ENCODE measurements around the gene GATA6. TPM values are rescaled to one million over a fixed set of nuclear protein-coding genes. Genes with fewer than 3 reads are reported as not detected.

Gene GATA6
- total and polyA plus RNA-seq, 2 donors (not counting 1 experiment from before 2014, with no cell fraction given): 1.4 to 6.3 TPM

GRCh38 chr18:22179631-22180030, 10.2 kb downstream of the GATA6 start:
- Histone ChIP-seq H3K9ac (ENCODE audit: insufficient read depth, low read length) (no peak overlapping the region), H3K4me1 (ENCODE audit: control insufficient read depth, extremely low read depth, insufficient read depth, low read length) (no peaks in the 10 kb centered on the region), H3K4me2 (ENCODE audit: extremely low read depth, insufficient read depth, low read length) (no peak overlapping the region), H3K79me2 (ENCODE audit: control insufficient read depth, insufficient read depth, low read length) (peaks cover 2% of the 10 kb centered on the region), H3K27me3 (ENCODE audit: control insufficient read depth, insufficient read depth, low read length) (no peaks in the 10 kb centered on the region), H3K9me3 (ENCODE audit: control insufficient read depth, insufficient read depth, low read depth, low read length) (no peaks in the 10 kb centered on the region), H3K4me3 (replicated peaks in 1 of 4; ENCODE audit: control extremely low read depth in 1 of 4, insufficient read depth in 1 of 4, low read depth in 3 of 4, low read length in 4 of 4) (no peak overlapping the region), H3K36me3 (ENCODE audit: control insufficient read depth, insufficient read depth, low read length) (no peaks in the 10 kb centered on the region), H3K27ac (ENCODE audit: insufficient read depth, low read length) (no peak overlapping the region), H2AFZ (ENCODE audit: low read length) (no peak overlapping the region), H4K20me1 (ENCODE audit: control insufficient read depth, extremely low read depth, insufficient read depth, low read length) (no peaks in the 10 kb centered on the region)
- no peak for DNase-seq (ENCODE audit: low read depth in 2 of 2)
- TF ChIP-seq CTCF (conservative IDR thresholded peaks at IDR 0.05 in 1 of 2, IDR thresholded peaks at IDR 0.05 in 1 of 2; ENCODE audit: low read depth in 1 of 2, low read length in 2 of 2): no peak
- TF ChIP-seq EZH2 (IDR thresholded peaks at IDR 0.05; ENCODE audit: low read length, missing control alignments): no peak

GRCh38 chr18:22180722-22181121, 11.3 kb downstream of the GATA6 start:
- Histone ChIP-seq H4K20me1 (ENCODE audit: control insufficient read depth, extremely low read depth, insufficient read depth, low read length) (no peaks in the 10 kb centered on the region), H3K4me3 (replicated peaks in 1 of 4; ENCODE audit: control extremely low read depth in 1 of 4, insufficient read depth in 1 of 4, low read depth in 3 of 4, low read length in 4 of 4) (no peak overlapping the region), H3K4me2 (ENCODE audit: extremely low read depth, insufficient read depth, low read length) (no peak overlapping the region), H3K27me3 (ENCODE audit: control insufficient read depth, insufficient read depth, low read length) (no peaks in the 10 kb centered on the region), H2AFZ (ENCODE audit: low read length) (no peak overlapping the region), H3K4me1 (ENCODE audit: control insufficient read depth, extremely low read depth, insufficient read depth, low read length) (no peaks in the 10 kb centered on the region), H3K79me2 (ENCODE audit: control insufficient read depth, insufficient read depth, low read length) (no peaks in the 10 kb centered on the region), H3K9ac (ENCODE audit: insufficient read depth, low read length) (no peak overlapping the region), H3K9me3 (ENCODE audit: control insufficient read depth, insufficient read depth, low read depth, low read length) (no peaks in the 10 kb centered on the region), H3K36me3 (ENCODE audit: control insufficient read depth, insufficient read depth, low read length) (no peaks in the 10 kb centered on the region), H3K27ac (ENCODE audit: insufficient read depth, low read length) (no peak overlapping the region)
- TF ChIP-seq CTCF (conservative IDR thresholded peaks at IDR 0.05 in 1 of 2, IDR thresholded peaks at IDR 0.05 in 1 of 2; ENCODE audit: low read depth in 1 of 2, low read length in 2 of 2): no peak
- no peak for TF ChIP-seq EZH2 (IDR thresholded peaks at IDR 0.05; ENCODE audit: low read length, missing control alignments)
- no peak for DNase-seq (ENCODE audit: low read depth in 2 of 2)

- H3K4me1 ChIP-seq (ENCODE audit: control insufficient read depth, extremely low read depth, insufficient read depth, low read length): no peaks in the 10 kb centered on the region
- no peaks in the 10 kb centered on the region for H3K27me3 ChIP-seq (ENCODE audit: control insufficient read depth, insufficient read depth, low read length)
- H3K36me3 ChIP-seq (ENCODE audit: control insufficient read depth, insufficient read depth, low read length): no peaks in the 10 kb centered on the region
- no peaks in the 10 kb centered on the region for H4K20me1 ChIP-seq (ENCODE audit: control insufficient read depth, extremely low read depth, insufficient read depth, low read length)
- no peak overlapping the region for H3K27ac ChIP-seq (ENCODE audit: insufficient read depth, low read length)
- no peak overlapping the region for H3K4me3 ChIP-seq (replicated peaks in 1 of 4; ENCODE audit: control extremely low read depth in 1 of 4, insufficient read depth in 1 of 4, low read depth in 3 of 4, low read length in 4 of 4)
- TF ChIP-seq EZH2 (IDR thresholded peaks at IDR 0.05; ENCODE audit: low read length, missing control alignments) (no peak), CTCF (conservative IDR thresholded peaks at IDR 0.05 in 1 of 2, IDR thresholded peaks at IDR 0.05 in 1 of 2; ENCODE audit: low read depth in 1 of 2, low read length in 2 of 2) (no peak)
- no peaks in the 10 kb centered on the region for H3K79me2 ChIP-seq (ENCODE audit: control insufficient read depth, insufficient read depth, low read length)
- no peak overlapping the region for H3K9ac ChIP-seq (ENCODE audit: insufficient read depth, low read length)
- no peaks in the 10 kb centered on the region for H3K9me3 ChIP-seq (ENCODE audit: control insufficient read depth, insufficient read depth, low read depth, low read length)
- DNase-seq (ENCODE audit: low read depth in 2 of 2): no peak
- no peak overlapping the region for H3K4me2 ChIP-seq (ENCODE audit: extremely low read depth, insufficient read depth, low read length)
- no peak overlapping the region for H2AFZ ChIP-seq (ENCODE audit: low read length)
Measured at GRCh38 chr18:22182884-22183697, 13.7 kb downstream of the GATA6 start.
